ENCODE results near the gene GALNT10.

Gene GALNT10
- long read RNA-seq, partial matches to known transcripts: 0 of 3 reads
- long read RNA-seq, other reads (novel, unspliced or antisense): 3 of 3 reads

- TF ChIP-seq REST (IDR thresholded peaks at IDR 0.05; ENCODE audit: insufficient replicate concordance, low read depth): peak; percentile 62
- TF ChIP-seq GABPA (IDR thresholded peaks at IDR 0.05; ENCODE audit: low read depth): no peak
- peak within 1 kb of the TSS; percentile 65 for H3K27ac ChIP-seq (replicated peaks)
- peak; percentile 30 to 48 for DNase-seq (ENCODE audit: low read depth in 1 of 2, low spot score in 1 of 2)
- peak within 1 kb of the TSS; percentile 70 for H3K4me3 ChIP-seq (replicated peaks; ENCODE audit: insufficient read depth, low read length)
- peaks cover 4% of the 10 kb centered on the region for H3K27me3 ChIP-seq (ENCODE audit: insufficient read depth, poor library complexity, severe bottlenecking)
Observed at GRCh38 chr5:154190595-154191304, at the start of gene GALNT10. TSS of gene GALNT10 (plus strand) at chr5:154190733. CDS start at chr5:154190867, 134 bp downstream.

- DNase-seq (ENCODE audit: low read depth in 1 of 2, low spot score in 1 of 2): no peak
- no peaks in the 10 kb centered on the region for H3K27me3 ChIP-seq (ENCODE audit: insufficient read depth, poor library complexity, severe bottlenecking)
- no peak overlapping the region for H3K4me3 ChIP-seq (replicated peaks; ENCODE audit: insufficient read depth, low read length)
- TF ChIP-seq POLR2AphosphoS5 (IDR thresholded peaks at IDR 0.05; ENCODE audit: low read depth) (no peak), CTCF (IDR thresholded peaks at IDR 0.05; ENCODE audit: insufficient read depth, low read length) (no peak), GABPA (IDR thresholded peaks at IDR 0.05; ENCODE audit: low read depth) (no peak), SPI1 (IDR thresholded peaks at IDR 0.05; ENCODE audit: borderline replicate concordance, low read depth) (no peak), REST (IDR thresholded peaks at IDR 0.05; ENCODE audit: insufficient replicate concordance, low read depth) (no peak)
- H3K27ac ChIP-seq (replicated peaks): no peak overlapping the region
Observed at GRCh38 chr5:154141745-154142221, 48.8 kb upstream of the GALNT10 start.

GRCh38 chr5:154143211-154143641, 47.3 kb upstream of the GALNT10 start:
- no peak for DNase-seq (ENCODE audit: low read depth in 1 of 2, low spot score in 1 of 2)
- H3K4me3 ChIP-seq (replicated peaks; ENCODE audit: insufficient read depth, low read length): no peak overlapping the region
- no peak overlapping the region for H3K27ac ChIP-seq (replicated peaks)
- H3K27me3 ChIP-seq (ENCODE audit: insufficient read depth, poor library complexity, severe bottlenecking): no peaks in the 10 kb centered on the region
- TF ChIP-seq CTCF (IDR thresholded peaks at IDR 0.05; ENCODE audit: insufficient read depth, low read length) (no peak), REST (IDR thresholded peaks at IDR 0.05; ENCODE audit: insufficient replicate concordance, low read depth) (no peak)

All from HL-60 (cell line).